Occipital lobe (tissue), 3 donors: ENCODE data around the gene FITM2. TPM values are rescaled to one million over a fixed set of nuclear protein-coding genes. Genes with fewer than 3 reads are reported as not detected.

Experiments used
- DNase-seq: peaks from one replicate; lab custom pipeline; 2025; lab: John Stamatoyannopoulos, UW
- small RNA-seq: library from RNA; depleted of rRNA; stranded (forward); fragments of <200 nt; gene quantifications from one replicate; pipeline ENCODE3, GENCODE V24; 2014
- total RNA-seq: library from RNA; depleted of rRNA; stranded (reverse); fragments of >200 nt; gene quantifications from one replicate; pipeline ENCODE4 v1.2.3, GENCODE V29; 2014

Gene FITM2
- total RNA-seq, 1 donor from 2014 or later = 9.8 TPM

DNA sequence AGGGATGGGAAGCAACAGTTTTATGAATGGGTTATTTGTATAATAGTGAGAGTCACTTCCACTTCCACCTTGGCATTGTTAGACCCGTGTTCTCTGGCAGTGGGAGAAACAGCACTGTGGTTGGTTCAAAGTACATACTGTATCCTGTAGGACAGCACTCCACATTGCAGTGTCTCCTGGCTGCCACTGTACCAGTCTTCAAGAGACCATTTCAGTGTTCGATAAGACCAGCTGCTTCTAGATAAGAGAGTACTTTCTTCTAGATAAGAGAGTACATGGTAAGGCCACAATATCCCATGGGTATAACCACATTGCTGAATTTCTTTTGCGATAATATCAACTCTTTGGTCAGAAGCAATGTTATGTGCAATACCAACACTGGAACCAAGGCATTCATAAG is 28.8 kb downstream of the FITM2 start:
- DNase-seq = no peak

DNA sequence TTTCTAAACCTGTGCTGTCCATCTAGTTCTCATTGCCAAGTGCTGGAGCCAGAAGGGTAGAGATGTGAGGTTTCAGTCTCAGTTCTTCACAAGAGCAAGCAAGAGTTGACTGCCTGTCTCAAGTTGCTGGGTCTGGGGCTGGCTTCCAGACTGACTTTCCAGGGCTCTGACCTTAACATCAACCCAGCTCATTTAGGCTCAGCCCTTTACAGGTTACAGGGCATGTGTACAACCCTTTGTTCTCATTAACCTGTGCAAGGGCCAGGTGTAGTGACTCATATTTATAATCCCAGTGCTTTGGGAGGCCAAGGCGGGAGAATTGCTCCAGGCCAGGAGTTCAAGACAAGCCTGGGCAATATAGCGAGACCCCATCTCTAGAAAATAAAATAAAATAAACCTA is 30.6 kb downstream of the FITM2 start:
- no peak for DNase-seq

DNA sequence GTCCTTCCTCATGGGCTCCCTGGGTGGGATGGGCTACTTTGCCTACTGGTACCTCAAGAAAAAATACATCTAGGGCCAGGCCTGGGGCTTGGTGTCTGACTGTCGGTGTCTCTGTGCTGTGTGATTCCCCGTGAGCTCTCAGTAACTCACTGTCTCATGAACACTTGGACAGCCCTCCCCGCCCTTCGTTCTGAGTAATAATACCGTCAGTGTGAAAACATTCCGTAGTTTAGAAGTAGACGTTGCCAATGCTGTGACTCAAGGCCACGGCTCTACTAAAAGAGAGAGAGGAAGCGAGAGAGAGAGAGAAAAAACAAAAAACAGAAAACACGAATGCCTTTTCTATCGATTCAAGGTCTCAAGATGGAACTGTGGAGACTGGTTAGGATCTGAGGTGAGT is 31.8 kb downstream of the FITM2 start:
- no peak for DNase-seq

DNA sequence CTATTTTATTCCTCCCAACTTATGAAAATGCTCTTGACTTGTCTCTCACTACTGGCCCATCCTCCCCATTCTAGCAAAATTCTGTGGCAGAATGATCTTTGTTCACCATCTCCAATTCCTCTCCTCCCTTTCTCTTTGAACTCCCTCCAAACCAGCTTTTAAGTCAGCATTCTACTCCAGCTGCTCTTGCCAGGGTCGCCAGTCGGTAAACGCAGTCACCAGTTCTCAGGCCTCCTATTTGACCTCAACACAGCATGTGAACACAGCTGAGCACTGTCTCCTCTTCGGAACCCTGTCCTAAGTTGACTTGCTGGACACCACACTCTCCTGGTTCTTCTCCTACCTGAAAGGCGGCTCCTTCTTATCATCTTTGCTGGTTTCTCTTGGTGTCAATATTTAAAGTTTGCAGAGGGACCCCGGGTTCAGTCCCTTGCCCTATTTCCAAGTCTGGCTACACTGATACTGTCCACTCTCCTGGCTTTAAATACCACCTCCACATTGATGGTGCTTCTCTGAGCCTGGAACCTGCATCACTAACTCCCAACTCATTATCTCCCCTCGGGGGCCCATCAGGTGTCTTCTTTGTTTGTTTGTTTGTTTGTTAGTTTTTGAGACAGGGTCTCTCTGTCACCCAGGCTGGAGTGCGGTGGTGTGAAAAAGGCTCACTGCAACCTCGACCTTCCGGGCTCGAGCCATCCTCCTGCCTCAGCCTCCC is 36.5 kb downstream of the FITM2 start:
- DNase-seq = no peak

DNA sequence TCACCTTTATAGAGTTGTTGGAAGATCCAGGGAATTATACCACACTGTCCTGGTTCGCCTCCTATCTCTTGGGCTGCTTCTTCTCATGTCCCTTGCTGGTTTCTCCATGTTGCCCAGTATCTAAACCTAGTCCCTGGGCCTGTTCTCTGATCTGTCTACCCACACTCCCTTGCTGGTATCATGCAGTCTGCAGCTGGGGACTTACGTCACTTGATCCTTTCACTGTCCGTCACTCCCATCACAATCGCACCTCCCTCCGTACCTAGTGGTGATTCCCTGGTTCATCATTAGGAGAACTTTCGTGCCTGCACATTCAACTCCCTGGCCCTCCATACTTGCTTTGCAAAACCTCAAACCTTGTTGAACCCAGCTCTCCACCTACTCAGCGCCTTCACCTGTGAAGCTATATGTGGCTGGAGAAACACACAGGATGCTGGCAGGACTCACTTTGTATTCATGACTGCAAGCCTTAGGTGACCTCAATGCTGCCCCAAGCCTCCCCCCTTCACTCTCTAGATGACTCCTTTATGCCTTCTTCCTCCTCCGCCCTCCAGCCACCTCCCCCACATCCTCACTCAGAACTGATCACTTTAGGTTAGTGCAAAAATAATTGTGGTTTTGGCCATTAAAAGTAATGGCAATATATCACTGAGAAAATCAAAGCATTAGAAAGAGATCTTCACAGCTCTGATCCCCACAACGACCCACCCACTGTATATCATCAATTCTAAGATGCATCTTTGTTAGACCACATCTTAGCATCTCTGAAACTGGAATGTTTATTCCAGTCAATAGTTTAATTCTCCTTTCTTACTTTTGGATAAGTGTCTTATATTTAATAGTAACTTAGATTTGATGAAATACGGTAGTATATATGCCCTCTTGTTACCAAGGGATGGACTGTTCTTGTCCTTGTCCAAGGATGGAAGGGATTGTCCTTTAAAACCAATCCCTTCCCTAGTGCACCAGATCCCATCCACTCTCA is 37.5 kb downstream of the FITM2 start:
- no peak for DNase-seq

DNA sequence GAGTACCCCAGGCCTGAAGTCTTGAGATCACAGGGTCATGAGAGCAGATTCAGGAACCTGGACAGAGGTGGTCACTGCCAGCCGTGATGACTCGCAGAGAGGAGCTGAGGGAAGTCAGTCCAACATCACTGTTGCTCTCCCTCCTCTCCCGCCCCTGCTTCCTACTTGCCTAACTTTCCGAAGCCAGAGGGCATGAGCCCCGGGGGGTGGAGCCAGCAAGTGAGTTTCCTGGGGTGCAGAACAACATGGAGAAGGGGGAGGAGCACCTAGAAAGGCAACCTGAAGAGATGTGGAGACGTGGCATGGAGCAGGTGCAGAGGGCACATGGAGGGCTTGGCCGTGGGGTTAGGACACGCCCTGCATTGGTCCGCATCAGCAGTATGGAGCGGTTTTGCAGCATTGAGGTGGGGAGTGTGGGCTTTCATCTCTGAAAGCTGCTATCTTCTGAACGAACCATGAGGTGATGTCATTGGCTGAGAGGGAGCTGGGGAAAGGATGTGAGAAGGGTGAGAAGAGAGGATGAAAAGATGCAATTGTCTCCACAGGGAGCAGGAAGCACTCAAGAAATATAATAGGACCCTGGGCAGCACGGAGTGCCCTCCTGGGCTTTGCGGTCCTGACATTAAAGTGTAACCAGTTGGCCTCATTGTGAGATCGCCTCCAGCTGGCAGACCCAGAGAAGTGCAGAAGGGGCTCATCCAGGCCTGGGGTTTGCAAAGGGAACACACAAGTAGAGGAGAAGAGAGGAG is 38.9 kb downstream of the FITM2 start:
- no peak for DNase-seq

DNA sequence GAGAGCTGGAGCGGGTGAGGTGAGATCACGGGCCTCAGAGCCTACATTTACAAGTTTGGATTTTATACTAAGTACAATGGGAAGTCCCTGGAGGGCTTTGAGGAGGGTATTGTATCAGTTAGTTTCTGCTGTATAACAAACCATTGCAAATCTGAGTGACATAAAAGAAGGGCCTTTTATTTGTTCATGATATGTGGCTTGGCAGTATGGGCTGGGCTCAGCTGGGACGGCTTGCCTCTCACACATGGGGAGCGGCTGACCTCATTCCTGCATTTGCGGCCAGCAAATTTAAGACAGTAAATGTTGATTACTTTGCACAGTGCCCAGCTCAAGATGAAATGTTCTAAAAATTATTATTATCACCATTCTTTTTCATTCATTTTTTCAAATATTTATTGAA is 42.2 kb downstream of the FITM2 start:
- DNase-seq = no peak

DNA sequence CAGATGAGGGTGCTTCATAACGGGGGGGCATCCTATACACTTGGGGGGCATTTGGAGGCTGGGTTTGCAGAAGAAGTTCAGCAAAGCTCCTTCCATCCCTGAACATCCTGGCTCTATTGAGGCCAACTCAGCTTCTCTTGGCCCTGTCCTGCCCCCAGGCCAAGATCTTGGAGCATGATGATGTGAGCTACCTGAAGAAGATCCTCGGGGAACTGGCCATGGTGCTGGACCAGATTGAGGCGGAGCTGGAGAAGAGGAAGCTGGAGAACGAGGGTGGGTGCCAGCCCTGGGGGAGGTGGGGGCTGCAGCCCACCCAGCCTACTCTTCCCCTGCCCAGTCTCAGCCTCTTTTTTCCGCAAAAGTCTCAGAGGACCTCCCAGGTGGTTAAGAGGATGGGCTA is 46.7 kb downstream of the FITM2 start:
- no peak for DNase-seq

DNA sequence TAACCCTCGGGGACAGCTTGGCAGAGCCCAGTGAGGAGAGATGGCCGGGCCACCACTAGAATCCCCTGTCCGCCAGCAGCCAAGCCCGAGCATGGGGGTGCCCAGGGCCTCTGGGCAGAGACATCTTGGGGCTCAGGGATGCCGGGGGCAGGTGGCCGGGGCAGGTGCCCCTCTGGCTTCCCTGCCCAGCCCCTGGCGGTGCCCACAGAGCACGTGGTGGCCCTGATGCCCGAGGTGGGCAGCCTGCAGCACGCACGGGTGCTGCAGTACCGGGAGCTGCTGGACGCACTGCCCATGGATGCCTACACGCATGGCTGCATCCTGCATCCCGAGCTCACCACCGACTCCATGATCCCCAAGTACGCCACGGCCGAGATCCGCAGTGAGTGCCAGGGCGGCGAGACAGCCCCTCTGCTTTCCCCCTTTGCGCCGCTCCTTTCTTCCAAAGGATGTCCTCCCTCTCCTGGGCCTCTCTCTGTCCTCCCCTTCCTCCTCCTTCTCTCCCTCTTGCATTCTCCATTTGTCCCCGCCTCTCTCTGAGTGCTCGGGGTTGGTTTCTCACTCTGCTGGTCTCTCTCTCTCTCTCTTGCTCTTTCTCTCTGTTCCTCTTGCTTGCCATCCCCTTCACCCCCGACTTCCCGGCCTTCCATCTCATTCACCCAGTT is 52.6 kb downstream of the FITM2 start:
- DNase-seq = no peak

DNA sequence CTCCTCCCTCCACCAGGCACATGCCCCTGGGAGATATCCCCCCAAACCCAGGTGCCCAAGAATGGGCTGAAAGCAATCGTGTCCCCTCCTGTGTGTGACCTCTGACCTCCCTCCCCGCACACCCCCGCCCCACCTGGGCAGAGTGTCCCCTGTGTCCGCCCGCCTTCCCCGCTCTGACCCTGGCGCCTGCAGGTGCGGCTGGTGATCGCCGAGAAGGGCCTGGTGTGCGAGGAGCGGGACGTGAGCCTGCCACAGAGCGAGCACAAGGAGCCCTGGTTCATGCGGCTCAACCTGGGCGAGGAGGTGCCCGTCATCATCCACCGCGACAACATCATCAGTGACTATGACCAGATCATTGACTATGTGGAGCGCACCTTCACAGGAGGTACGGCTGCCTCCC is 54.0 kb downstream of the FITM2 start:
- DNase-seq = no peak

DNA sequence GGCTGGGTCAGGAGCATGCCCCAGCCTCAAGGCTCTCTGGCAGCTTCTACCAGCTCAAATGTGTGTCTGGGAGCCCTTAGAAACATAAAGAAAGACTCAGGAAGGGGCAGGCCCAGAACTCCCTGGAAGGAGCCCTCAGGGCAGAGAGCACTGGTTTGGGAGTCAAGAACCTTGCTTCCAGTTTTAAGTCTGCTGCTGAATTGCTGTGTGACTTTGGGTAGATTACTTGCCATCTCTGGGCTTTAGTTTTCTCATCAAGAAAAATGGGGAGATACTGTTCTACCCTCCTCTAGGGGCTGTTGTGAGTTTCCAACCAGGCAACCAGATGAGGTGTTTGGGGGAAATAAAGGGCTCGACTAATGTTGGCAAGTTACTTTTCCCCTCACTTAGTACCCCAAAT is 55.1 kb downstream of the FITM2 start:
- DNase-seq = no peak

DNA sequence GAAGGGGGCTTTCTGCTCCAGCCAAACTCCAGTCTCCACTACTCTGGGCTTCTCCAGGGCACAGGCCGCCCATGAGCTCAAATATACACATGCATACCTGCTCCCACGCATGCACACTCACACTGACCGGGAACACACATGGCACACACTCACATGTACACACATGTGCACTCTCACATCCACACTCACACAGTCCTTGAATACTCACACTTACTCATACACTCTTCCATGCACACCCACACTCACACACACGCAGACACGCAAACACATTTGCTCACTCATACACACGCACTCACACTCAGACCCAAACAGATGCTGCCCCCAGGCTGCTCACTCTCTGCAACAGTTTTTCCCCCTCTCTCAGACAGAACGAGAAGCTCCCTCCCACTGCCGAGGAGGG is 56.9 kb downstream of the FITM2 start:
- no peak for DNase-seq

DNA sequence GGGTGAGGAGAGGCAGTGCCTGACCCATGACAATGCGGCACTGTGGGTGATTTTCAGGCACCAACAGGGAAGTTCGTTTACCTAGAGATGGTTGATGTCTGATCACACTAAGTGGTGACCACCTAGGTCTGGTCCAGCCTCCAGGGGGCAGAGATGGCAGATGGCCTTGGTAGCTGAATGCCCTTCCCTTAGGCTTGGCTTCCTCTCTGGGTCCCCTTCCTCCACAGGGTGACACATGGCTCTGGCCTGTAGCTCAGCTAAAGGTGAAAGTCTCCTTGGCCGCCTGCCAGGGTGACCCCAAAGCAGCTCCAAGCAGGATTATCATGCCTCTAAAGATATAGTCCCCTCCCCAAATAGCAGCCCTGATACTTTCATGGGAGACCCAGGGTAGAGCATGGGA is 57.5 kb downstream of the FITM2 start:
- DNase-seq = no peak

Small RNA genes lying within 50 kb of the gene (small RNA-seq; reads per million reads assigned to genes)
- gene RF00019 = not detected

Other genes with a start within 250 kb of the FITM2 start
- 0.16 TPM for gene JPH2, start 124.0 kb downstream of the FITM2 start, total RNA-seq
- gene OSER1, start 100.4 kb downstream of the FITM2 start, total RNA-seq = 35.9 TPM
- 121 TPM for gene GDAP1L1, start 63.9 kb downstream of the FITM2 start, total RNA-seq
- not detected for gene R3HDML, start 25.8 kb upstream of the FITM2 start, total RNA-seq
- gene HNF4A, start 44.5 kb upstream of the FITM2 start, total RNA-seq = not detected
- gene TTPAL, start 164.7 kb upstream of the FITM2 start, total RNA-seq = 8.3 TPM
- gene SERINC3, start 210.9 kb upstream of the FITM2 start, total RNA-seq = 93.3 TPM